Measurements from ENCODE around the gene CMSS1. TPM values are rescaled to one million over a fixed set of nuclear protein-coding genes. Genes with fewer than 3 reads are reported as not detected.
A peak's percentile ranks its signal among the peaks of the same experiment; 100 is the strongest.

CMSS1 gene
- total RNA-seq, 2 donors from 2014 or later: 18.1 to 22.7 TPM

GRCh38 chr3:99954914-99955644 is 137.4 kb downstream of the CMSS1 start:
- peak overlapping the region; percentile 6 to 42 for H3K27ac ChIP-seq
- H3K27me3 ChIP-seq (replicated peaks; ENCODE audit: insufficient read depth): no peaks in the 10 kb centered on the region
- no peaks in the 10 kb centered on the region for H3K9me3 ChIP-seq
- DNase-seq (ENCODE audit: low spot score) (no peak), ATAC-seq (ENCODE audit: insufficient number of reproducible peaks, low FRiP score, low read depth) (no peak)
- no peak overlapping the region for H3K4me3 ChIP-seq
- no peak for TF ChIP-seq CTCF (IDR thresholded peaks at IDR 0.05)
- peaks cover 7 to 68% of the 10 kb centered on the region in 2 donors for H3K4me1 ChIP-seq (ENCODE audit: control insufficient read depth in 1 of 2, low read depth in 2 of 2)
- H3K36me3 ChIP-seq: no peaks in the 10 kb centered on the region

- peak overlapping the region in 1 of 2 donors; percentile 42 for H3K27ac ChIP-seq
- no peaks in the 10 kb centered on the region for H3K36me3 ChIP-seq
- DNase-seq (ENCODE audit: low spot score) (no peak), ATAC-seq (ENCODE audit: insufficient number of reproducible peaks, low FRiP score, low read depth) (no peak)
- H3K9me3 ChIP-seq: no peaks in the 10 kb centered on the region
- no peak overlapping the region for H3K4me3 ChIP-seq
- no peak for TF ChIP-seq CTCF (IDR thresholded peaks at IDR 0.05)
- no peaks in the 10 kb centered on the region for H3K27me3 ChIP-seq (replicated peaks; ENCODE audit: insufficient read depth)
- peaks cover 10 to 68% of the 10 kb centered on the region in 2 donors for H3K4me1 ChIP-seq (ENCODE audit: control insufficient read depth in 1 of 2, low read depth in 2 of 2)
These were observed 138.3 kb downstream of the CMSS1 start for GRCh38 chr3:99955773-99956562.

- TF ChIP-seq CTCF (IDR thresholded peaks at IDR 0.05): no peak
- H3K4me1 ChIP-seq (ENCODE audit: control insufficient read depth in 1 of 2, low read depth in 2 of 2): peaks cover 23 to 78% of the 10 kb centered on the region in 2 donors
- no peaks in the 10 kb centered on the region for H3K36me3 ChIP-seq
- no peaks in the 10 kb centered on the region for H3K27me3 ChIP-seq (replicated peaks; ENCODE audit: insufficient read depth)
- no peak overlapping the region for H3K4me3 ChIP-seq
- H3K9me3 ChIP-seq: no peaks in the 10 kb centered on the region
- ATAC-seq (ENCODE audit: insufficient number of reproducible peaks, low FRiP score, low read depth): no peak
- DNase-seq (ENCODE audit: low spot score): no peak
- peak overlapping the region; percentile 75 to 76 for H3K27ac ChIP-seq
These were observed 139.6 kb downstream of the CMSS1 start for GRCh38 chr3:99957151-99957796.

- no peak for DNase-seq (ENCODE audit: low spot score)
- no peak for ATAC-seq (ENCODE audit: insufficient number of reproducible peaks, low FRiP score, low read depth)
- H3K27ac ChIP-seq: peak overlapping the region; percentile 75 to 76
These were observed 140.7 kb downstream of the CMSS1 start for GRCh38 chr3:99958222-99958912.

More at GRCh38 chr3:99958222-99958912, 140.7 kb downstream of the CMSS1 start:
- peaks cover 23 to 86% of the 10 kb centered on the region in 2 donors for H3K4me1 ChIP-seq (ENCODE audit: control insufficient read depth in 1 of 2, low read depth in 2 of 2)
- H3K9me3 ChIP-seq: no peaks in the 10 kb centered on the region
- H3K27me3 ChIP-seq (replicated peaks; ENCODE audit: insufficient read depth): no peaks in the 10 kb centered on the region
- no peak for TF ChIP-seq CTCF (IDR thresholded peaks at IDR 0.05)
- H3K4me3 ChIP-seq: no peak overlapping the region
- H3K36me3 ChIP-seq: no peaks in the 10 kb centered on the region
